COLO668 (cell line): ENCODE results near the gene EZH1.
"Not testable (repeated sequence)": the region's sequence is repeated elsewhere in the genome, so short reads cannot be mapped to it uniquely, and the experiment has no call there.

ENCODE experiments used
- DNase-seq: peaks from one replicate; lab custom pipeline; 2025; ENCODE audit not compliant: unreplicated experiment; lab: John Stamatoyannopoulos, UW

The EZH1 gene

DNA sequence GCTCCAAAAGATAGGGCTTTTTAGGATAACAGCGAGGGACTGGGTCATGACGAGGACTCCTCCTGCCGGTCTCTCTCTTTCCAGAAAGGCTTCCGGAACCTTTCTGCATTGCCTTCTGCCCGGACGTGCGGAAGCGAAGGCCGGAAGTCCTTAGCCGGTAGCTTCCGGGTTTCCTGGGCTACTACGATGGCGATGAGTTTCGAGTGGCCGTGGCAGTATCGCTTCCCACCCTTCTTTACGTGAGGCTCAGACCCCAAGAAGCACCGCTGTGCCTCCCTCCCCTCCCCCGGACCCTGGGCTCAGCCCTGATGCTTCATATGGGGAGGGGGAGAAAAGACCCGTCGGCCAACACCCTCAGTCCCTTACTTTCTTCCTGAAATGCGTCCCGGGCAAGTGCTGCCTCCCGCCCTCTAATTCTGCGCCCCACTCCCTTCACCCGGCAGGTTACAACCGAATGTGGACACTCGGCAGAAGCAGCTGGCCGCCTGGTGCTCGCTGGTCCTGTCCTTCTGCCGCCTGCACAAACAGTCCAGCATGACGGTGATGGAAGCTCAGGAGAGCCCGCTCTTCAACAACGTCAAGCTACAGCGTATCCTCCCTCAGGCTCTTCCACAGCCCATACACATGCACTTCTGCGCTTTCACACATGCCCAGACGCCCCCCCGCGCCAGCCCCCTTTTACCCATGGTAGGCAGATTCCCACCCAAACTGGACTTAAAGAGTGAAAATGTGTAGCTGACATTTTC is 28.6 kb upstream of the EZH1 start, which contains the start of gene VPS25:
VPS25 (plus strand) TSS at position 160 of the 746 bp plus-strand sequence; CDS start at position 187, 27 bp downstream.
- peak; percentile 70 for DNase-seq

DNA sequence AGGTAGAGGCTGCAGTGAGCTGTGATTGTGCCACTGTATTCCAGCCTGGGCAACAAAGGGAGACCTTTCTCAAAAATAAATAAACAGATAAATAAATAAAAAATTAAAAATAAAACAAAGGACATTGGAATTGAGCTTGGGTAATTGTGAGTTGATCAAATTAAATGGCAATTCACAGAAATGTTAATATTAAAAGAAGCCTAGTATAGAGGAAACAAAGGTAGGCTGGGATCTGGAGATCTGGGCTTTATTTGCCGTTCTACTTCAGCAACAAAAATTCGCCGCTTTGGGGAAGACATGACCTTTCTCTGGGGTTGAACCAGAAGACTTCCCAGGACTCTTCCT is 28.1 kb upstream of the EZH1 start:
- DNase-seq = no peak

DNA sequence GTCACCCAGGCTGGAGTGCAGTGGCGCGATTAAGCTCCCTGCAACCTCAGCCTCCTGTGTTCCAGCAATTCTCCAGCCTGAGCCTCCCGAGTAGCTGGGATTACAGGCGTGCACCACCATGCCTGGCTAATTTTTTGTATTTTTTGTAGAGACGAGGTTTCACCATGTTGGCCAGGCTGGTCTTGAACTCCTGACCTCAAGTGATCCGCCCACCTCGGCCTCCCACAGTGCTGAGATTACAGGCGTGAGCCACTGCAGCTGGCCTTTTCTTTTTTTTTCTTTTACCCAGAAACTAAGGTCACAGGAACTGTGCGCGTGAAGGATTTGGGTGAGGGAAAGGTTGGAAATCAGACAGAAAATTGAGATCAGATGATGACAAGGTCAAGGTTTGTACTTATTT is 25.1 kb upstream of the EZH1 start:
- DNase-seq = not testable (repeated sequence)

DNA sequence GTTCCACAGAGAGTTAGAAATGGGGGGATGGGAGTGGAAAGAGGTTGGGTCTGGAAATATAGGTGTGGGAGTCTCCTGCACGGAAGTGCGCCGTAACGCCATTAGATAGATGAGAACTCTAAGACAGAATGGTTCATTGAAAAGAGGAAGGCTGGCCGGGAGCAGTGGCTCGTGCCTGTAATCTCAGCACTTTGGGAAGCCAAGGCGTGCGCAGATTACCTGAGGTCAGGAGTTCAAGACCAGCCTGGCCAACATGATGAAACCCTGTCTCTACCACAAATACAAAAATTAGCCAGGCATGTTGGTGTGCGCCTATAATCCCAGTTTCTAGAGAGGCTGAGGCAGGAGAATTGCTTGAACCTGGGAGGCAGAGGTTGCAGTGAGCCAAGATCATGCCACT is 23.2 kb upstream of the EZH1 start:
- DNase-seq = not testable (repeated sequence)

DNA sequence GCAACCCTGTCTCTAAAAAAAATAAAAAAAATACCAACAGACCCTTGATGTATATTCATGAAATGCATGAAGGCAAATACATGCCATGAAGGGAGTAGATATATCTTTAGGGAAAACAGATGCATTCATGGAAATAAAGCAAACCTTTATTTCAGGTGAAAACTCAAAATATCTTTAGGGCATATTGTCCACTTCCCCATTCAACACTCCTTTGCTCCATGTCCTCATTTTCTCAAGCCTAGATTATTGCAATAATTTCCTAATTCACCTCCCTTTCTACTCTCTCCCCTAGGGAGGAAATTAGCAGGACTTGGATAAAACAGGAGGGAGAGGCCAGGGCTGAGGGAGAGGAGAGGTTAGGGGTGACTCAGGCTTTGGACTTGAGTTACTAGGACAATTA is 22.7 kb upstream of the EZH1 start:
- DNase-seq = no peak

DNA sequence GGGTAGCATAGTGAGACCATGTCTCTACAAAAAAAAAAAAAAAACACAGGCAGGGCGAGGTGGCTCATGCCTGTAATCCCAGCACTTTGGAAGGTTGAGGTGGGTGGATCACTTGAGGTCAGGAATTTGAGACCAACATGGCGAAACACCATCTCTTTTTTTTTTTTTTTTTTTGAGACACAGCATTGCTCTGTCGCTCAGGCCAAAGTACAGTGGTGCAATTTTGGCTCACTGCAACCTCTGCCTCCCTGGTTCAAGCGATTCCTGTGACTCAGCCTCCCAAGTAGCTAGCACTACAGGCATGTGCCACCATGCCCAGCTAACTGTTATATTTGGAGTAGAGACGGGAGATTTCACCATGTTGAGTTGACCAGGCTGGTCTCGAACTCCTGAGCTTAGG is 21.3 kb upstream of the EZH1 start:
- no peak for DNase-seq

DNA sequence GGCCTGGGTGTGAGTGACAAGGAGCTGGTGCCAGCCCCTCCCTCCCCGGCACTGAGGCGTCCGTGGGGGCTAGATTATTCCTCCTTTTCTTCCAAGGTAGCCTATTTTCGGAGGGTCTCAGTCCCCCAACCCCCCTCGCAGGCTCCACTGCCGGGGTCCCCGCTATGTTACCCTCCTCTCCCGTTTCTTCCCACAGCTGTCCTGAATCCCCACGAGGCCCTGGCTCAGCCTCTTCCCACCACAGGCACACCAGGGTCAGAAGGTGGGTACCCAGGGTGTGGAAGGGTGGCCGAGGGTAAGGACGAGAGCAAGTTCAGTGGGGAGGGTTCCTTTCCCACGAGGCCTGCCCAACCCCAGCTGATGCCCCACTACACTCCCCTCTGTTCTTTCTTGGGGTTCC is 16.8 kb upstream of the EZH1 start:
- DNase-seq = no peak

DNA sequence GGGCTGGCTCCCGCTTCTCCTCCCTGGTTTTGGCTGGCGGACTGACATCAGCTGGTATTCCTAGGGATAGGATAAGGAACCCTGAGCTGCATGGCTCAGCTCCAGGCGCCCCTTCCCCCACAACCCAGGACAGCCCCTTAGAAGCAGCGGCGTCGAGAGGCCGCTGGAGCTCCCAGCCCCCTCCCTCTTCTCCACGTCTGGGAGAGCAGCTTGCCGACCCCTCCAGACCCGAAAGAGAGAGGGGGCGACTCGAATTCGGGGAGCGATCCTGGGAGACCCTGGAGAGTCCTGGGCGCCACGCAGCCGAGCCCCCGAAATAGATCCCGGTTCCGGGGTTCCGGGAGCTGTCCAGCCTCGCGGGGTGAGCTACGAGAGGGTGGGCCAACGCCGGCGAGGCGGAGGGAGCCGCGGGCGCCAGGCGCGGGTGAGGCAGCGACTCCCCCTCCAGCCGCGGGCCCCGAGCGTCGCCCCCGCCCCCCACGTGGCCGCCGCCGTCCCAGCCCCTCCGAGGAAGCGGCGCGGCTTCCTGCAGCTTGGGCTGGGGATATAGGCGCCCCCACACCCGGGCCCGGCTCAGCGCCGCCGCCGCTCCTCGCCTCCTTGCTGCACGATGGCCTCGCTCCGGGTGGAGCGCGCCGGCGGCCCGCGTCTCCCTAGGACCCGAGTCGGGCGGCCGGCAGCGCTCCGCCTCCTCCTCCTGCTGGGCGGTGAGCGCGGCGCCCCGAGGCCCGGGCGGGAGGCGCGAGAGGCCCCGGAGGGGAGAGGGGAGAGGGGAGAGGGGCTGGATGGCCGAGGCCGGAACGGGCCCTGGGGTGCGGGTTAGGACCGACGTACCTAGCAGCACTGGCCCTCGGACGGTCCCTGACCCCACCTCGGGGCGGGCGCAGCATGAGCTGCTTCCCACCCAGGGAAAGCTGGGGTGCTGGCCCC is 16.1 kb upstream of the EZH1 start, which contains the start of gene RAMP2:
RAMP2 (plus strand) TSS at position 576 of the 930 bp plus-strand sequence; CDS start at position 611, 35 bp downstream.
- peak; percentile 44 for DNase-seq

DNA sequence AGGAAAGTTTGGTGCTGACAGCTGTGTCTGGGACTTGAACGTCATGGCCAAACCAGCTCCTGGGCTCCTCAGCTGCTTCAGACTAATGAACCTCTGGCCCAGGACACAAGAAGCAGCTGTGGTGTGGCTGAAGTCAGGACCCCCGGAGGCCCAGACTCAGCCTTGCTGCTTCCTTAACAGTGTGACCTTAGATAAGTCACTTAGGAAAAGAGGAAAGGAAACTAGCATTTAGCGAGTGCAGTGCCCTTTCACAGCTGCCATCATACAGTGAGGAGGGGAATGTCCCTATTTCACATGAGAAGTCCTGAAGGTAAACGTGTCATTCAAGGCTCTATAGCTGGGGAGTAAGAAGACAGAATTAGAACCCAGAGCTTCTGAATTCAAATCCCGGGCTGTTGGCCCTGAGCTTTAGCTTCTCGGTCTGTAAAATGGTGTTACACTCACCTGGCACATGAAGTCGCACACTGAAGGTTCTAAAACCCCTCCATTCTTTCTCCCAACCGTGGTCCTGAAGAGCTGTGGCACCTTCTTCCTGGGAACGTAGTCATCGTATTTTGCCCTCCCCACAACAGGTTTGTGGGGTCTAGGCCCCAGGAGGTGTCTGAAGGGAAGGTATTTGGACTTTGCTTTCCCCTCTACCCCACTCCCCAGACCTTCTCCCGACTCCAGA is 15.3 kb upstream of the EZH1 start:
- DNase-seq = no peak

DNA sequence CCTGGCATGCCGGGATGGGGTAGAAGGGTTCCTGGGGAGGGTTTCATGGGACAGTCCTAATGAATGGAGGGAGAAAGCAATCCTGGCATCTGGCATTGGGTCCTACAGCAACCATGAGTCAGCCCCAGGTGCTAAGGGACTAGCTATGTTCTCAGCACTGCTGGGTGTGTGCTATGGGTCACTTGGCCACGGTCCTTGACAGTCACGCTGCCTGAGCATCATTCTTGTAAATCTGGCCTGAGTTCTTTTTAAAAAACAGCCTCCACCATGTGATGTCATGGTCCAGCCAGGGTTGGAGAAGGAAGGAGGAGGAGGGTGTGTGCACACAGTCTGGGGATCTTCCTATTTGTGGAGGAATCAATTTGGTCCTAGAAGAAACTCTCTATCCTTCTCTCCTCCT is 9.9 kb upstream of the EZH1 start:
- no peak for DNase-seq

DNA sequence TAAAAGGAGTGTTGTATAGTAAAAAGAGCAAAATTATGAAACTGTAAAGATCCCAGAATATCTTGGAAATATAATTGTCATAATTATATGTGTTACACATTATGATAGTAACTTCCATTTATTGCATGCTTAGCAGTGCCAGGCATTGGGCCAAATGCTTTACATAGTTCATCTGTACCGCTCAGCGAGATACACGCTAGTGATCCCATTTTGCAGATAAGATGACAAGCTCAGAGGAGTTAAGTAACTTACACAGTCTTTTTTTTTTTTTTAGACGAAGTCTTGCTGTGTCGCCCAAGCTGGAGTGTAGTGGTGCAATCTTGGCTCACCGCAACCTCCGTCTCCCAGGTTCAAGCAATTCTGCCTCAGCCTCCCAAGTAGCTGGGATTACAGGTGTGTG is 6.8 kb upstream of the EZH1 start:
- no peak for DNase-seq

DNA sequence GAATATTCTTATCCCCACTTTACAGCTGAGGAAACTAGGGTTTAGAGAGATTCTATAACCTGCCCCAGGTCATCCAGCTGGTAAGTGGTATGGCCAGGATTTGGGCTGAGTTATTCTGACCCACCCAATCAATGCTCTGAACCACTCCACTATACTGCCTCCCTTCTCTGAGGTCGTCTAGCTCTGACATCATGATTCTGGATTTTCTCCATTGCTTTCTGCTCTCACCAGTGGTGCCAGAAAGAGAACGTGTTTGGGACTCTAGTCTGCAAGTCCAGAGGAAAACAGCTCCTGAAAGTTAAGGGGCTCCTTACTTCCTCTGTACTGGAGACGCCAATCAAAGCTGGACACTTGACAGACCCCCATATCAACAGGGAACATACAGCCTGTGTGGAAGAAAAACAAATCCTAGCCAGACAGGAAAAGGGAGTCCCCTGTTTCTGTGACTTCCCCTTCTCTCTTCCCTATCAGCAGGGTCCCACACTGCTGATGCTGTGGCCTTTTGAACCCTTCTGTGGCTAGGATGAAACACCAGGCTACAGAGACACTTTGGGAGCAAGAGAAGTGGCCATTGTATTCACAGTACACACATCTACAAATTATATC is 6.0 kb upstream of the EZH1 start:
- DNase-seq = no peak

DNA sequence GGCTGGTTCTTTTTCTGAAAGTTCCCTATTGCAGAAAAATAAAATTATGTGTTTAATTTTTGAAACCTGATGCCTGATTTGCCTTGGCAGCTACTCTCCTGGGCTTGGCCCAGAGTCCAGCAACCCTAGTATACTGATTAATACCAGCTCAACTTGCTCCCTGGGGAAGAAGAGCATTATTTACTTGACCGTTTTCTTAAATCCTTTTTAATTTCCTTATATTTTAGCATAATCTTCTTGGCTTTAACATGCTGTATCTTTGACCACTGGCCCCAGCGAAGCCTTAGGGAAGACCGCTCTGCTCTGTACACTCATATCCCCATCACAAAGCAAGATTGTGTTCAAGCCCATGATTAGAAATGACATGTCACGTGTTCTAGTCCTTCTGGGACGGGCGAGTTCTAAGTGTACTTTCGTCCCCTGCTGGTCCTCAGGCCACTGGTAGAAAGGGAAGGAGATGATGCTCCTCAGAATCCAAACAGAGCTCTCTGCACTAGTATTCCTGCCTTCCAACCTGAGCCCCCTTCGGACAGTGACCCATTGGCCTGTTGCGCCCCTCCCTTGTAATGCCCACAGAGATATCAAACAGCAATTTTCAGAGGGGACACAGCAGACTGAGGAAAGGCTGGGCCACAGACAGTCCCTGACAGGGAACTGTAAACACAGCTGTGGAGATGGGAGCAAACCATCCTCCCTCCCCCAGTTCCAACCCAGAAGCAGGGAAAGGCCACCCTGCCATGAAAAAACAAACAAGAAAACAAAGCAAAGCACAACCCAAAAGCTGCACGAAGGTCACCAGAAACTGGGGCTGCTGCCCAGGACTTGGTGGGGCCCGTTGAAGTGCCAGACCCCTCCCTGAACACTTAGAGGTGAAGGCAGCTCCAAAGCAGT is 4.3 kb upstream of the EZH1 start:
- no peak for DNase-seq

DNA sequence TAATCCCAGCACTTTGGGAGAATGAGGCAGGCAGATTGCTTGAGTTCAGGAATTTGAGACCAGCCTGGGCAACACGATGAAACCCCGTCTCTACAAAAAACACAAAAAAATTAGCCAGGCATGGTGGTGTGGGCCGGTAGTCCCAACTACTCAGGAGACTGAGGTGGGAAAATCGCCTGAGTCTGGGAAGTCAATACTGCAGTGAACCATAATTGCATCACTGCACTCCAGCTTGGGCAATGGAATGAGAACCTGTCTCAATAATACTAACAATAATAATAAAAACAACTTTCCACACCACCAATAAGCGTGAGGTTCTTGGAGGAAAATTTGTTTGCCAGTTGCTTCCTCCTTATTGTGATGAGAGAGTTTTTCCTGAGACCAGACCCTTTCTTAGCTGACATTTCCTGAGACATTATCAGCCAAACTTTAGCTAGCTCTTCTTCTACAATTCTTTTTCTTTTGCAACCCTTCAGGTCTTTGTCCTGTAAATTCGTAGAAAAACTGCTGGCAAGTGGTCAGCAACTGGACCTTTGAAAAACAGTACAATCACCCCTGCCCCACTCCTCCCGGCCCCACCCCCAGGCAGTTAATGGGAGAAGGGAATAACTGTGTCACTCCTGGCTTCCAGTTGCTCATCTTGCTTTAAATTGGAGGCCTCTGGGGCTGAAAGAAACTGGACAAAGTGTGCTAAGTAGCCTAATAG is 3.5 kb upstream of the EZH1 start:
- no peak for DNase-seq

DNA sequence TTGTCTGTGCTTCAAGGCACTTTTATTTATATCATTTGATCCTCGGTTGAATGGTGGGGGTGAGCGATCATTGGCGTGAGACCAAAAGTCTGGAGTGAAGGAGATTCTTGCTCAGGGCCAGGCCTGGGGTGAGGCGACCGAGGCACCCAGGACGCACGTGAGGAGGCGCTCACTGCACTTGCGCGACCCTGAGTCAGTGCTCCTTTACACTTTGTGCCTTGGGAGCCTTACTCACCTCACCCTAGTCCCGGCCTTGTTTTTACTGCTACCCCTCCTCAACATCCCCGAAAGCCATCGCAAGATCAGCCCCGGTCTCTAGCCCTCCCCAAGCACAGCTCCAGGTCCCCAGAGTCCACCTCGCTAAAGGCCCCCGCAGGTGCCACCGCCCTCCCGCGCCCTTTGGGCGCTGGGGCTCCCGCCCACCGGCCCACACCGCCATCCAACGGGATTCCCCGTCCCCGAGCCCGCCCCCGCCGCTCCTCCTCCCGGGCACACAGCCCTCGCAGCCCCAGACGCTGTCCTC is 496 bp downstream of the EZH1 start:
- DNase-seq = peak; percentile 75

DNA sequence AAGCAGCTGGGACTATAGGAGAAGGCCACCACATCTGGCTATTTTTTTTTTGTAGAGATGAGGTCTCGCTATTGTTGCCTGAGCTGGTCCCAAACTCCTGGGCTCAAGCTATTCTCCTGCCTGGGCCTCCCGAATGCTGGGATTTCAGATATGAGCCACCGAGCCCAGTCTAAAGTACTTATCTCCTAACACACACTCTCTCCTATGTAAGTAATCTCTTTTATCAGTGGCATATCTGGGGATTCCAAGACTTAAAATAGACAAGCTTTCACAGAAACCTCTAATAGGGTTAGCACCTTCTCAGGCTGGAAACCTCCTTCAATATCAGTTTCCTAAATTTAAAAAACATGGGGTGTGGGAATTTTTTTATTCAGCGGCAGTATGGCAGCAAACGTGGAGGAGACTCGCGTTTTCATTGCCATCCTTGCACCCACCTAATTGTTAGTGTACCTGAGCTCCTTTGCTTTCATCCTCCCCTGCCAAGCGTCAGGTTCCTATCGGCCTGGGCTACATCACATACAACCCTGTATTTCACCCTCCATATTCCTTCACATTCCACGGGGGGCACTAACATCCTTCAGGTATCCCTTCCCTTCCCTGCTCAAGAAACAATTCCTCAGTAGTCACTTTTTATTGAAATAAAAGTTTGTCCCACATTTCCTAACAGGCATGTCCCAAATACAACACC is 1.1 kb downstream of the EZH1 start:
- no peak for DNase-seq

DNA sequence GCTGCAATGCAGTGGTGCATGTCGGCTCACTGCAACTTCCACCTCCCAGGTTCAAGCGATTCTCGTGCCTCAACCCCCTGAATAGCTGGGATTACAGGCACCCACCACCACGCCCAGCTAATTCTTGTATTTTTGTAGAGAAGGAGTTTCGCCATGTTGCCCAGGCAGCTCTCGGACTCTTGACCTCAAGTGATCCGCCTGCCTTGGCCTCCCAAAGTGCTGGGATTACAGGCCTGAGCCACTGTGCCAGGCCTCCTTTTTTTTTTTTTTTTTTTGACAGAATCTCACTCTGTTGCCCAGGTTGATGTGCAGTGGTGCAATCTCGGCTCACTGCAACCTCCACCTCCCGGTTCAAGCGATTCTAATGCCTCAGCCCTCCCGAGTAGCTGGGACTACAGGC is 1.9 kb downstream of the EZH1 start:
- DNase-seq = not testable (repeated sequence)

DNA sequence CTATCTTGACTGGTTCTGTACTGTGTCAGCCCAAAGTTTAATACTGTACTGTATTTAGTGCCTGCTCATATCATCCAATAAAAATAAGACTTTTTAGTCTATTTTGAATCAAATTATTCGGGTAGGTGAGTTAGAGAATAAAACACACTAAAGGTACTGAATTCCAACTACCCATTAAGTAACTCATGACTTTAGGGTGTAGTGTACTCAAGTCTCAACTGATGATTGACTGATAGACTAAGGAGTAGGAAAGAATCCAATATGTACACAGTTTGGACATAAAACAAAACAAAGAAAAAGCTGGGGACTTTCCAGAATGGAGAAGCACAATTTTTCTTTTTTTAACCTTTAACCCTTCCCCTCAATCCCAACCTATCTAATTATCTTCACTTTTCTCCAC is 4.1 kb downstream of the EZH1 start:
- DNase-seq = no peak

DNA sequence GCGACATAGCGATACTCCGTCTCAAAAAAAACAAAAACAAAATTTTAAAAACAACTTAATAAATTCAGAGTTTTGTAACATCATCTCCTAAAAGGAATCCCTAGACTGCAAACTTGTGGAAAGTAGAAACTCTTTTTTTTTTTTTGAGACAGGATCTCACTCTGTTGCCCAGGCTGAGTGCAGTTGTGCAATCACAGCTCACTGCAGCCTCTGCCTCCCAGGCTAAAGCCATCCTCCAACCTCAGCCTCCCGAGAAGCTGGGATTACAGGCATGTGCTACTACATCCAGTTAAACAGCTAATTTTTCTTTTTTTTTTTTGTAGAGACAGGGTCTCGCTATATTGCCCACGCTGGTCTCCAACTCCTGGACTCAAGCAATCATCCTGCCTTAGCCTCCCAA is 19.7 kb downstream of the EZH1 start:
- no peak for DNase-seq
